ENCODE results near the gene TUBA4A.

DNA sequence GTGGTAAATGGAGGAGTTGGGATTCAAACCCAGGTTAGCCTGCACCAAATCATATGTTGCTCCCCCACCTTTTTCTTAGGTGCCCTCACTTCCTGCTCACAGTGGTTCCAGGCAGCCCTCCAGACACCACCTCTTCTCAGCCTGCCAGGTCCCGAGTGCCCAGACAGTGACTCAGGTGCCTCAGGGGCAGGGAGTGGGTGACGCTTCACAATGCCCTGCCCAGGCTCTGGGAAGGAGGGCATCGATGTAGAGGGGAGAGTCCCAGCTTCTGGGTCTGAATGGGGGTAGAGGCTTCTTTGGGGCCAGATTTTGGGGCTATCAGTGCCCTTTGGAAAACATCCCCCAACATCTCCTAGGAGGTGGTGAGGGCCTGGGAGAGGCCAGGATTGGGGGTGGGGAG, 20.2 kb upstream of the TUBA4A start:
- TF ChIP-seq, protein P1, sequence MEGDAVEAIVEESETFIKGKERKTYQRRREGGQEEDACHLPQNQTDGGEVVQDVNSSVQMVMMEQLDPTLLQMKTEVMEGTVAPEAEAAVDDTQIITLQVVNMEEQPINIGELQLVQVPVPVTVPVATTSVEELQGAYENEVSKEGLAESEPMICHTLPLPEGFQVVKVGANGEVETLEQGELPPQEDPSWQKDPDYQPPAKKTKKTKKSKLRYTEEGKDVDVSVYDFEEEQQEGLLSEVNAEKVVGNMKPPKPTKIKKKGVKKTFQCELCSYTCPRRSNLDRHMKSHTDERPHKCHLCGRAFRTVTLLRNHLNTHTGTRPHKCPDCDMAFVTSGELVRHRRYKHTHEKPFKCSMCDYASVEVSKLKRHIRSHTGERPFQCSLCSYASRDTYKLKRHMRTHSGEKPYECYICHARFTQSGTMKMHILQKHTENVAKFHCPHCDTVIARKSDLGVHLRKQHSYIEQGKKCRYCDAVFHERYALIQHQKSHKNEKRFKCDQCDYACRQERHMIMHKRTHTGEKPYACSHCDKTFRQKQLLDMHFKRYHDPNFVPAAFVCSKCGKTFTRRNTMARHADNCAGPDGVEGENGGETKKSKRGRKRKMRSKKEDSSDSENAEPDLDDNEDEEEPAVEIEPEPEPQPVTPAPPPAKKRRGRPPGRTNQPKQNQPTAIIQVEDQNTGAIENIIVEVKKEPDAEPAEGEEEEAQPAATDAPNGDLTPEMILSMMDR (IDR thresholded peaks at IDR 0.05) = no peak
- no peak for TF ChIP-seq POLR2A (IDR thresholded peaks at IDR 0.05)
